HEK293 (cell line): Measurements from ENCODE around the gene NLGN1.

ENCODE experiments used
- KLF1 ChIP-seq: fragments of 450-650 bp; formaldehyde crosslinking; IDR thresholded peaks from 2 replicates; pipeline ENCODE4 v1.5.1; 2016; ENCODE audit warnings: missing biosample characterization, missing genetic modification characterization
- KLF16 ChIP-seq: fragments of 450-650 bp; formaldehyde crosslinking; IDR thresholded peaks from 2 replicates; pipeline ENCODE4 v1.5.1; 2017; ENCODE audit warnings: missing biosample characterization, missing genetic modification characterization
- KLF8 ChIP-seq: fragments of 450-650 bp; formaldehyde crosslinking; IDR thresholded peaks from 2 replicates; pipeline ENCODE4 v1.5.1; 2016; ENCODE audit warnings: missing biosample characterization, missing genetic modification characterization
- MZF1 ChIP-seq: fragments of 450-650 bp; formaldehyde crosslinking; IDR thresholded peaks from 2 replicates; pipeline ENCODE4 v1.5.1; 2017; ENCODE audit warnings: missing biosample characterization, missing genetic modification characterization, borderline replicate concordance
- PRDM1 ChIP-seq: fragments of 450-650 bp; formaldehyde crosslinking; IDR thresholded peaks from 2 replicates; pipeline ENCODE4; 2016; ENCODE audit warnings: missing biosample characterization, missing genetic modification characterization
- SALL2 ChIP-seq: fragments of 450-650 bp; formaldehyde crosslinking; IDR thresholded peaks from 2 replicates; pipeline ENCODE4 v1.5.0; 2017; ENCODE audit warnings: missing biosample characterization, mild to moderate bottlenecking, missing genetic modification characterization, borderline replicate concordance
- SP2 ChIP-seq: fragments of 450-650 bp; formaldehyde crosslinking; IDR thresholded peaks from 2 replicates; pipeline ENCODE4 v1.5.1; 2016; ENCODE audit warnings: missing biosample characterization, missing genetic modification characterization
- SP7 ChIP-seq: fragments of 450-650 bp; formaldehyde crosslinking; IDR thresholded peaks from 2 replicates; pipeline ENCODE4 v1.5.1; 2016; ENCODE audit warnings: missing biosample characterization, missing genetic modification characterization
- YY2 ChIP-seq: fragments of 450-650 bp; formaldehyde crosslinking; IDR thresholded peaks from 2 replicates; pipeline ENCODE4 v1.5.1; 2016; ENCODE audit warnings: missing biosample characterization, missing genetic modification characterization
- ZBTB17 ChIP-seq: fragments of 450-650 bp; formaldehyde crosslinking; IDR thresholded peaks from 2 replicates; pipeline ENCODE4 v1.5.1; 2016; ENCODE audit warnings: missing biosample characterization, missing genetic modification characterization
- ZNF148 ChIP-seq: fragments of 450-650 bp; formaldehyde crosslinking; IDR thresholded peaks from 2 replicates; pipeline ENCODE4 v1.5.0; 2017; ENCODE audit warnings: missing biosample characterization, missing genetic modification characterization, borderline replicate concordance
- ZNF2 ChIP-seq: fragments of 450-650 bp; formaldehyde crosslinking; IDR thresholded peaks from 2 replicates; pipeline ENCODE4 v1.5.1; 2016; ENCODE audit warnings: missing biosample characterization, missing genetic modification characterization
- ZNF214 ChIP-seq: fragments of 450-650 bp; formaldehyde crosslinking; IDR thresholded peaks from 2 replicates; pipeline ENCODE4 v1.5.1; 2017; ENCODE audit warnings: missing biosample characterization, mild to moderate bottlenecking, missing genetic modification characterization, borderline replicate concordance
- ZNF239 ChIP-seq: fragments of 450-650 bp; formaldehyde crosslinking; IDR thresholded peaks from 2 replicates; pipeline ENCODE4 v1.5.1; 2016; ENCODE audit warnings: missing biosample characterization, missing genetic modification characterization
- ZNF248 ChIP-seq: fragments of 450-650 bp; formaldehyde crosslinking; IDR thresholded peaks from 2 replicates; pipeline ENCODE4 v1.5.1; 2017; ENCODE audit warnings: missing biosample characterization, missing genetic modification characterization
- ZNF366 ChIP-seq: fragments of 450-650 bp; formaldehyde crosslinking; conservative IDR thresholded peaks from 2 replicates; pipeline ENCODE4 v1.5.1; 2016; ENCODE audit warnings: missing biosample characterization, missing genetic modification characterization
- ZNF394 ChIP-seq: fragments of 450-650 bp; formaldehyde crosslinking; IDR thresholded peaks from 2 replicates; pipeline ENCODE4 v1.5.1; 2016; ENCODE audit warnings: missing biosample characterization, missing genetic modification characterization, mild to moderate bottlenecking, moderate library complexity, borderline replicate concordance
- ZNF426 ChIP-seq: fragments of 450-650 bp; formaldehyde crosslinking; IDR thresholded peaks from 2 replicates; pipeline ENCODE4 v1.5.1; 2017; ENCODE audit warnings: missing biosample characterization, missing genetic modification characterization, mild to moderate bottlenecking, inconsistent platforms, moderate library complexity
- ZNF521 ChIP-seq: fragments of 450-650 bp; formaldehyde crosslinking; IDR thresholded peaks from 2 replicates; pipeline ENCODE4 v1.5.1; 2017; ENCODE audit warnings: missing biosample characterization, mild to moderate bottlenecking, missing genetic modification characterization
- ZNF610 ChIP-seq: fragments of 450-650 bp; formaldehyde crosslinking; IDR thresholded peaks from 2 replicates; pipeline ENCODE4 v1.5.1; 2016; ENCODE audit warnings: missing biosample characterization, missing genetic modification characterization, borderline replicate concordance
- ZNF629 ChIP-seq: fragments of 450-650 bp; formaldehyde crosslinking; IDR thresholded peaks from 2 replicates; pipeline ENCODE4 v1.5.1; 2017; ENCODE audit warnings: missing biosample characterization, missing genetic modification characterization
- ZNF792 ChIP-seq: fragments of 450-650 bp; formaldehyde crosslinking; IDR thresholded peaks from 2 replicates; pipeline ENCODE4 v1.5.1; 2016; ENCODE audit warnings: missing biosample characterization, missing genetic modification characterization
- ZNF830 ChIP-seq: fragments of 450-650 bp; IDR thresholded peaks from 2 replicates; pipeline ENCODE4 v1.5.0; 2018; ENCODE audit warnings: missing biosample characterization, missing genetic modification characterization, low read depth, mild to moderate bottlenecking, moderate library complexity
- TF ChIP-seq, protein P1 (sequence below): fragments of 450-650 bp; formaldehyde crosslinking; IDR thresholded peaks from 2 replicates; pipeline ENCODE4 v1.5.1; 2016; ENCODE audit warnings: missing biosample characterization, missing genetic modification characterization
- TF ChIP-seq, protein P2 (sequence below): fragments of 450-650 bp; formaldehyde crosslinking; optimal IDR thresholded peaks from 2 replicates; pipeline ENCODE3; 2016; ENCODE audit warnings: missing biosample characterization, mild to moderate bottlenecking, missing genetic modification characterization
- TF ChIP-seq, protein P3 (sequence below): IDR thresholded peaks from 2 replicates; pipeline ENCODE4 v1.6.1; 2011; ENCODE audit warnings: mild to moderate bottlenecking, low read depth, low read length, borderline replicate concordance
- TF ChIP-seq, protein P4 (sequence below): fragments of 450-650 bp; formaldehyde crosslinking; IDR thresholded peaks from 2 replicates; pipeline ENCODE4 v1.5.1; 2016; ENCODE audit warnings: missing biosample characterization, missing genetic modification characterization
- TF ChIP-seq, protein P5 (sequence below): fragments of 450-650 bp; formaldehyde crosslinking; IDR thresholded peaks from 2 replicates; pipeline ENCODE4 v1.5.1; 2017; ENCODE audit warnings: missing biosample characterization, missing genetic modification characterization

Gene NLGN1

GRCh38 chr3:173397161-173398110, at the start of gene NLGN1 (continued):
- TF ChIP-seq ZNF830 (tag by site-specific recombination) (no peak), ZNF426 (tag by site-specific recombination) (no peak), SALL2 (tag by site-specific recombination) (no peak), SP7 (tag by site-specific recombination) (peak; percentile 60), KLF16 (tag by site-specific recombination) (peak; percentile 60; the same call in 1 of the 2 replicates), SP2 (tag by site-specific recombination) (peak; percentile 98), ZNF248 (tag by site-specific recombination) (no peak), ZNF629 (tag by site-specific recombination) (no peak; the same call in 1 of the 2 replicates), ZNF148 (no peak), ZNF214 (tag by site-specific recombination) (no peak), KLF1 (0 out of 2 replicates have a peak, but pooled peaks have one; percentile 19), ZNF239 (no peak), PRDM1 (peak; percentile 65), ZNF2 (tag by site-specific recombination) (peak; percentile 33; the same call in 1 of the 2 replicates), ZNF610 (peak; percentile 71; the same call in 1 of the 2 replicates), MZF1 (tag by site-specific recombination) (peak; percentile 70), ZBTB17 (tag by site-specific recombination) (peak; percentile 99), ZNF366 (tag by site-specific recombination) (peak; percentile 75), ZNF521 (tag by site-specific recombination) (no peak), KLF8 (tag by site-specific recombination) (peak; percentile 78), YY2 (no peak), ZNF792 (tag by site-specific recombination) (no peak), ZNF394 (tag by site-specific recombination) (peak; percentile 41; the same call in 1 of the 2 replicates)
- TF ChIP-seq, protein P1, sequence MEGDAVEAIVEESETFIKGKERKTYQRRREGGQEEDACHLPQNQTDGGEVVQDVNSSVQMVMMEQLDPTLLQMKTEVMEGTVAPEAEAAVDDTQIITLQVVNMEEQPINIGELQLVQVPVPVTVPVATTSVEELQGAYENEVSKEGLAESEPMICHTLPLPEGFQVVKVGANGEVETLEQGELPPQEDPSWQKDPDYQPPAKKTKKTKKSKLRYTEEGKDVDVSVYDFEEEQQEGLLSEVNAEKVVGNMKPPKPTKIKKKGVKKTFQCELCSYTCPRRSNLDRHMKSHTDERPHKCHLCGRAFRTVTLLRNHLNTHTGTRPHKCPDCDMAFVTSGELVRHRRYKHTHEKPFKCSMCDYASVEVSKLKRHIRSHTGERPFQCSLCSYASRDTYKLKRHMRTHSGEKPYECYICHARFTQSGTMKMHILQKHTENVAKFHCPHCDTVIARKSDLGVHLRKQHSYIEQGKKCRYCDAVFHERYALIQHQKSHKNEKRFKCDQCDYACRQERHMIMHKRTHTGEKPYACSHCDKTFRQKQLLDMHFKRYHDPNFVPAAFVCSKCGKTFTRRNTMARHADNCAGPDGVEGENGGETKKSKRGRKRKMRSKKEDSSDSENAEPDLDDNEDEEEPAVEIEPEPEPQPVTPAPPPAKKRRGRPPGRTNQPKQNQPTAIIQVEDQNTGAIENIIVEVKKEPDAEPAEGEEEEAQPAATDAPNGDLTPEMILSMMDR, result peak; percentile 70
- TF ChIP-seq, protein P2, sequence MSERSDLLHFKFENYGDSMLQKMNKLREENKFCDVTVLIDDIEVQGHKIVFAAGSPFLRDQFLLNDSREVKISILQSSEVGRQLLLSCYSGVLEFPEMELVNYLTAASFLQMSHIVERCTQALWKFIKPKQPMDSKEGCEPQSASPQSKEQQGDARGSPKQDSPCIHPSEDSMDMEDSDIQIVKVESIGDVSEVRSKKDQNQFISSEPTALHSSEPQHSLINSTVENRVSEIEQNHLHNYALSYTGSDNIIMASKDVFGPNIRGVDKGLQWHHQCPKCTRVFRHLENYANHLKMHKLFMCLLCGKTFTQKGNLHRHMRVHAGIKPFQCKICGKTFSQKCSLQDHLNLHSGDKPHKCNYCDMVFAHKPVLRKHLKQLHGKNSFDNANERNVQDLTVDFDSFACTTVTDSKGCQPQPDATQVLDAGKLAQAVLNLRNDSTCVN (tag by site-specific recombination), result peak; percentile 90
- TF ChIP-seq, protein P3, sequence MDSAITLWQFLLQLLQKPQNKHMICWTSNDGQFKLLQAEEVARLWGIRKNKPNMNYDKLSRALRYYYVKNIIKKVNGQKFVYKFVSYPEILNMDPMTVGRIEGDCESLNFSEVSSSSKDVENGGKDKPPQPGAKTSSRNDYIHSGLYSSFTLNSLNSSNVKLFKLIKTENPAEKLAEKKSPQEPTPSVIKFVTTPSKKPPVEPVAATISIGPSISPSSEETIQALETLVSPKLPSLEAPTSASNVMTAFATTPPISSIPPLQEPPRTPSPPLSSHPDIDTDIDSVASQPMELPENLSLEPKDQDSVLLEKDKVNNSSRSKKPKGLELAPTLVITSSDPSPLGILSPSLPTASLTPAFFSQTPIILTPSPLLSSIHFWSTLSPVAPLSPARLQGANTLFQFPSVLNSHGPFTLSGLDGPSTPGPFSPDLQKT, result no peak
- TF ChIP-seq, protein P4, sequence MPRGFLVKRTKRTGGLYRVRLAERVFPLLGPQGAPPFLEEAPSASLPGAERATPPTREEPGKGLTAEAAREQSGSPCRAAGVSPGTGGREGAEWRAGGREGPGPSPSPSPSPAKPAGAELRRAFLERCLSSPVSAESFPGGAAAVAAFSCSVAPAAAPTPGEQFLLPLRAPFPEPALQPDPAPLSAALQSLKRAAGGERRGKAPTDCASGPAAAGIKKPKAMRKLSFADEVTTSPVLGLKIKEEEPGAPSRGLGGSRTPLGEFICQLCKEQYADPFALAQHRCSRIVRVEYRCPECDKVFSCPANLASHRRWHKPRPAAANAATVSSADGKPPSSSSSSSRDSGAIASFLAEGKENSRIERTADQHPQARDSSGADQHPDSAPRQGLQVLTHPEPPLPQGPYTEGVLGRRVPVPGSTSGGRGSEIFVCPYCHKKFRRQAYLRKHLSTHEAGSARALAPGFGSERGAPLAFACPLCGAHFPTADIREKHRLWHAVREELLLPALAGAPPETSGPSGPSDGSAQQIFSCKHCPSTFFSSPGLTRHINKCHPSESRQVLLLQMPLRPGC (tag by site-specific recombination), result no peak
- TF ChIP-seq, protein P5, sequence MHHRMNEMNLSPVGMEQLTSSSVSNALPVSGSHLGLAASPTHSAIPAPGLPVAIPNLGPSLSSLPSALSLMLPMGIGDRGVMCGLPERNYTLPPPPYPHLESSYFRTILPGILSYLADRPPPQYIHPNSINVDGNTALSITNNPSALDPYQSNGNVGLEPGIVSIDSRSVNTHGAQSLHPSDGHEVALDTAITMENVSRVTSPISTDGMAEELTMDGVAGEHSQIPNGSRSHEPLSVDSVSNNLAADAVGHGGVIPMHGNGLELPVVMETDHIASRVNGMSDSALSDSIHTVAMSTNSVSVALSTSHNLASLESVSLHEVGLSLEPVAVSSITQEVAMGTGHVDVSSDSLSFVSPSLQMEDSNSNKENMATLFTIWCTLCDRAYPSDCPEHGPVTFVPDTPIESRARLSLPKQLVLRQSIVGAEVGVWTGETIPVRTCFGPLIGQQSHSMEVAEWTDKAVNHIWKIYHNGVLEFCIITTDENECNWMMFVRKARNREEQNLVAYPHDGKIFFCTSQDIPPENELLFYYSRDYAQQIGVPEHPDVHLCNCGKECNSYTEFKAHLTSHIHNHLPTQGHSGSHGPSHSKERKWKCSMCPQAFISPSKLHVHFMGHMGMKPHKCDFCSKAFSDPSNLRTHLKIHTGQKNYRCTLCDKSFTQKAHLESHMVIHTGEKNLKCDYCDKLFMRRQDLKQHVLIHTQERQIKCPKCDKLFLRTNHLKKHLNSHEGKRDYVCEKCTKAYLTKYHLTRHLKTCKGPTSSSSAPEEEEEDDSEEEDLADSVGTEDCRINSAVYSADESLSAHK (tag by site-specific recombination), result no peak
